Activated CD4-positive, alpha-beta memory T cell treated with anti-CD3 and anti-CD28 coated beads, Interleukin-2, amount 10 ng/mL, durations not matched to agents 7 days and 5 days (primary cell): ENCODE measurements around the gene CA4. TPM values are rescaled to one million over a fixed set of nuclear protein-coding genes. Genes with fewer than 3 reads are reported as not detected.

Experiments used
- CTCF ChIA-PET: fragments of 350-600 bp; sonication (Branson Sonifier 250); formaldehyde crosslinking; loops from one replicate; lab custom pipeline; 2021; ENCODE audit warnings: antibody characterized with exemption, inconsistent platforms; lab: Charles Lee
- POLR2A ChIA-PET: fragments of 350-600 bp; sonication (Branson Sonifier 250); formaldehyde crosslinking; loops from one replicate; lab custom pipeline; 2021; ENCODE audit warnings: antibody characterized with exemption; lab: Charles Lee
- DNase-seq: peaks from one replicate; pipeline ENCODE4 v3.0.0-alpha.2; 2020
- H3K27ac Mint-ChIP-seq: one replicate; pipeline ENCODE4 v1.8.0; 2021; ENCODE audit warnings: mild to moderate bottlenecking, mixed read lengths
- H3K27me3 Mint-ChIP-seq: one replicate; pipeline ENCODE4 v1.8.0; 2021; ENCODE audit warnings: mixed read lengths
- H3K36me3 Mint-ChIP-seq: one replicate; pipeline ENCODE4 v1.8.0; 2021; ENCODE audit warnings: low read depth, mixed read lengths
- H3K4me1 Mint-ChIP-seq: one replicate; pipeline ENCODE4 v1.8.0; 2021; ENCODE audit warnings: mixed read lengths
- H3K4me3 Mint-ChIP-seq: one replicate; pipeline ENCODE4 v1.8.0; 2021; ENCODE audit warnings: mild to moderate bottlenecking, mixed read lengths
- H3K9me3 Mint-ChIP-seq: one replicate; pipeline ENCODE4 v1.8.0; 2021; ENCODE audit warnings: mixed read lengths
- total RNA-seq, 2 experiments: library from RNA; stranded (reverse); gene quantifications; one replicate each; pipeline ENCODE4 v1.2.3, GENCODE V29; 2021

CA4 gene
- total RNA-seq, 2 experiments from 2014 or later, result not detected

GRCh38 chr17:60153606-60154390 is 4.0 kb downstream of the CA4 start:
- no peaks in the 10 kb centered on the region for H3K36me3 Mint-ChIP-seq
- no peak overlapping the region for H3K27ac Mint-ChIP-seq
- POLR2A ChIA-PET, result interaction anchor here (1.5 kb wide), 1 partner anchor 17 kb away, joined by 4 read pairs; no protein-coding TSS in a partner anchor
- DNase-seq, result no peak
- H3K4me1 Mint-ChIP-seq, result peaks cover 17% of the 10 kb centered on the region
- no peaks in the 10 kb centered on the region for H3K9me3 Mint-ChIP-seq
- H3K27me3 Mint-ChIP-seq, result peaks cover 40% of the 10 kb centered on the region
- H3K4me3 Mint-ChIP-seq, result no peak overlapping the region
- CTCF ChIA-PET, result no interaction called here

DNA sequence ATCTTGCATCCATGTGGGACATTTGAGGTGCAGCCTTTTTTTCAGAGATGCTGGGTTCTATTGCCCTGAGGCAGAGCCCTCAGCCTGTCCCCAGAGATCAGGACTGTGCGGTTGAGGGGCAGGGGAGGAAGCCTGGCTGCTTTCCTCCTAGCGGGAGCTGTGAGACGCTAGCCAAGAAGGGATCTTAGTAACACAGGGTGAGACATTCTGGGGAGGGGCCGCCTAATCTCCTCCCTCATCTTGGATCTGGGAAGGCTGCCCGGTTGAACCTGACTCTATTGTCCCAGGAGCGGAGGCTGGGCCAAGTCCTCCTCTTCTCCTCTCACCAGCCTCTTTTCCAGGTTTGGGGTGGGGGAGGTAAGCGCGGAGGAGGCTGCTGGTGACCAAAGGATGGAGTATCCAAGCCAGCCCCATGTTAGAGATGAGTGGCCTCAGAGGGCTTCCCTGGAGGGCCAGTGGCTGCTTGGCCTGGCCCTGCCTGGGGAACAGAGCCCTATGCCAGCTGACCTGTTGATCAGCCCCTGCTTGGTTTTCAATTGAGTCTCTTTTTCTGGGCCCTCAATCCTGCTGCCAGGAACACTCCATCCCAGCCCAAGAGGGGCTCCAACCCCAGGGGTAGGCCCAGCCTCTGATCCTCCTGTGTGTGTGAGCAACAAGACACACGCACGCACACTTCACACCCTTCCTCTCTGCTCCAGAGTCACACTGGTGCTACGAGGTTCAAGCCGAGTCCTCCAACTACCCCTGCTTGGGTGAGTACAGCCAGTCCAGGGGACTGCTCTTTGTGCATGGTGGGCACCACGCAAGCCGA is 5.0 kb downstream of the CA4 start:
- ChIA-PET POLR2A (no interaction called here), CTCF (no interaction called here)

GRCh38 chr17:60155427-60155814 is 5.6 kb downstream of the CA4 start:
- no peaks in the 10 kb centered on the region for H3K9me3 Mint-ChIP-seq
- no peak overlapping the region for H3K27ac Mint-ChIP-seq
- H3K36me3 Mint-ChIP-seq, result no peaks in the 10 kb centered on the region
- peaks cover 32% of the 10 kb centered on the region for H3K27me3 Mint-ChIP-seq
- H3K4me3 Mint-ChIP-seq, result no peak overlapping the region
- no peak for DNase-seq
- ChIA-PET CTCF (no interaction called here), POLR2A (no interaction called here)
- peaks cover 13% of the 10 kb centered on the region for H3K4me1 Mint-ChIP-seq

More for the DNA sequence above, 5.0 kb downstream of the CA4 start:
- Mint-ChIP-seq H3K27me3 (peaks cover 32% of the 10 kb centered on the region), H3K9me3 (no peaks in the 10 kb centered on the region), H3K4me3 (no peak overlapping the region), H3K36me3 (no peaks in the 10 kb centered on the region), H3K4me1 (peaks cover 13% of the 10 kb centered on the region), H3K27ac (no peak overlapping the region)
- no peak for DNase-seq

- H3K27me3 Mint-ChIP-seq, result peaks cover 29% of the 10 kb centered on the region
- H3K4me3 Mint-ChIP-seq, result no peak overlapping the region
These were observed 6.0 kb downstream of the CA4 start for GRCh38 chr17:60155815-60156214.

DNA sequence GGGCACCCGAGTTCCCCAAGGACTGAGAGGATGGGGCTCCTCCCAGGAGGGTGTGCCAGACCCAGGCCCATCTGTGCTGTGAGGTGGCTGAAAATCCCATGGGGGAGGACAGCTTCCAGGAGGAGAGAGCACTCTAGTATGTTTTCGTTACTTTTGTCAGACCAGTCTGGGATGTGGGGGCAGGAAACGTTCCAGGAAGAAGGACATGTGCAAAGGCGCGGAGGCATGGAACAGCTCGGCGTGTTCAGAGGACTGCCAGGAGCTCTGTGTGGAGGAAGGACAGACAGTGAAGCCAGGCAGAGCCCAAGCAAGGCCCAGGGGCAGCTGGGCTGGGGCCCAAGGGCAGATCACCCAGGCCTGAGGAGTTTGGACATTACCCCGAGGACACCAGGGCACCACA is 7.0 kb downstream of the CA4 start:
- Mint-ChIP-seq H3K4me3 (no peak overlapping the region), H3K36me3 (no peaks in the 10 kb centered on the region), H3K27me3 (peaks cover 20% of the 10 kb centered on the region), H3K9me3 (no peaks in the 10 kb centered on the region), H3K4me1 (peaks cover under 1% of the 10 kb centered on the region), H3K27ac (no peak overlapping the region)
- ChIA-PET CTCF (no interaction called here), POLR2A (no interaction called here)
- DNase-seq, result no peak

More at GRCh38 chr17:60155815-60156214, 6.0 kb downstream of the CA4 start:
- POLR2A ChIA-PET, result no interaction called here
- CTCF ChIA-PET, result no interaction called here
- Mint-ChIP-seq H3K4me1 (peaks cover 10% of the 10 kb centered on the region), H3K36me3 (no peaks in the 10 kb centered on the region), H3K9me3 (no peaks in the 10 kb centered on the region), H3K27ac (no peak overlapping the region)
- no peak for DNase-seq

- ChIA-PET POLR2A (no interaction called here), CTCF (no interaction called here)
- Mint-ChIP-seq H3K4me3 (no peak overlapping the region), H3K4me1 (no peaks in the 10 kb centered on the region), H3K9me3 (no peaks in the 10 kb centered on the region), H3K27me3 (peaks cover 16% of the 10 kb centered on the region), H3K36me3 (no peaks in the 10 kb centered on the region), H3K27ac (no peak overlapping the region)
- DNase-seq, result no peak
These were observed 7.8 kb downstream of the CA4 start for GRCh38 chr17:60157487-60158040.

- no peak for DNase-seq
- no peak overlapping the region for H3K27ac Mint-ChIP-seq
- peaks cover 9% of the 10 kb centered on the region for H3K27me3 Mint-ChIP-seq
- H3K4me3 Mint-ChIP-seq, result no peak overlapping the region
- H3K4me1 Mint-ChIP-seq, result peaks cover 6% of the 10 kb centered on the region
- no peaks in the 10 kb centered on the region for H3K36me3 Mint-ChIP-seq
- POLR2A ChIA-PET, result no interaction called here
- H3K9me3 Mint-ChIP-seq, result no peaks in the 10 kb centered on the region
- CTCF ChIA-PET, result no interaction called here
These were observed 9.1 kb downstream of the CA4 start for GRCh38 chr17:60158751-60159478.

DNA sequence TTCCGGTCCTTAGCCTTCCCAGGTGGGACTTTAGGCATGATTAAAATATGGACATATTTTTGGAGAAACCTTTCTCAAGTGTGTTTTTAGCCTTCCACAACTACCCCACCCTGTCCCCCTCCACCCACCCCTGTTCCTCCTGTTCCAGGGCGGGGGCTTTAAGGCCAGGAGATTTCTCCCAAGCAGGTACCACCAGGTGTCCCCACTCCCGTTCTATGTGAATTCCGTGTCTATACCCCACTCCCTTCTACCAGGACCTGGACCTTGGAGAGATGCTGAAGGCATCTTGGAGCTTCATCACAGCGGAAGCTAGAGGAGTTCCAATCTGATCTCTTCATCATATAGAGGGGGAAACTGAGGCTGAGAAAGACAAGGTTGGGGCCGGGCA is 9.7 kb downstream of the CA4 start:
- no peak for DNase-seq
- no peaks in the 10 kb centered on the region for H3K36me3 Mint-ChIP-seq
- H3K9me3 Mint-ChIP-seq, result no peaks in the 10 kb centered on the region
- peaks cover 9% of the 10 kb centered on the region for H3K4me1 Mint-ChIP-seq
- H3K27ac Mint-ChIP-seq, result no peak overlapping the region
- ChIA-PET CTCF (no interaction called here), POLR2A (no interaction called here)
- no peak overlapping the region for H3K4me3 Mint-ChIP-seq
- H3K27me3 Mint-ChIP-seq, result peaks cover 8% of the 10 kb centered on the region

GRCh38 chr17:60160829-60161501 is 11.2 kb downstream of the CA4 start:
- ChIA-PET POLR2A (no interaction called here), CTCF (interaction anchor here (0.8 kb wide), 1 partner anchor 19 kb away, joined by 3 read pairs; no protein-coding TSS in a partner anchor)
- no peak overlapping the region for H3K27ac Mint-ChIP-seq
- no peak for DNase-seq
- no peak overlapping the region for H3K4me3 Mint-ChIP-seq
- peaks cover 23% of the 10 kb centered on the region for H3K4me1 Mint-ChIP-seq
- no peaks in the 10 kb centered on the region for H3K36me3 Mint-ChIP-seq
- H3K27me3 Mint-ChIP-seq, result peaks cover 3% of the 10 kb centered on the region
- no peaks in the 10 kb centered on the region for H3K9me3 Mint-ChIP-seq

GRCh38 chr17:60161598-60162330 is 12.0 kb downstream of the CA4 start:
- ChIA-PET POLR2A (no interaction called here), CTCF (interaction anchor here (0.8 kb wide), 1 partner anchor 20 kb away, joined by 3 read pairs; no protein-coding TSS in a partner anchor)
- Mint-ChIP-seq H3K27me3 (peaks cover 3% of the 10 kb centered on the region), H3K36me3 (no peaks in the 10 kb centered on the region), H3K9me3 (no peaks in the 10 kb centered on the region), H3K4me3 (no peak overlapping the region), H3K27ac (no peak overlapping the region), H3K4me1 (peaks cover 28% of the 10 kb centered on the region)
- DNase-seq, result no peak

- POLR2A ChIA-PET, result no interaction called here
- Mint-ChIP-seq H3K27me3 (peaks cover 3% of the 10 kb centered on the region), H3K27ac (no peak overlapping the region), H3K4me1 (peaks cover 34% of the 10 kb centered on the region), H3K36me3 (no peaks in the 10 kb centered on the region), H3K4me3 (no peak overlapping the region), H3K9me3 (no peaks in the 10 kb centered on the region)
- CTCF ChIA-PET, result no interaction called here
- DNase-seq, result no peak
These were observed 13.5 kb downstream of the CA4 start for GRCh38 chr17:60163108-60163784.
